ENCODE data around the gene ASPG. TPM values are rescaled to one million over a fixed set of nuclear protein-coding genes. Genes with fewer than 3 reads are reported as not detected.

The ASPG gene
- total RNA-seq, 2 experiments from 2014 or later = not detected

DNA sequence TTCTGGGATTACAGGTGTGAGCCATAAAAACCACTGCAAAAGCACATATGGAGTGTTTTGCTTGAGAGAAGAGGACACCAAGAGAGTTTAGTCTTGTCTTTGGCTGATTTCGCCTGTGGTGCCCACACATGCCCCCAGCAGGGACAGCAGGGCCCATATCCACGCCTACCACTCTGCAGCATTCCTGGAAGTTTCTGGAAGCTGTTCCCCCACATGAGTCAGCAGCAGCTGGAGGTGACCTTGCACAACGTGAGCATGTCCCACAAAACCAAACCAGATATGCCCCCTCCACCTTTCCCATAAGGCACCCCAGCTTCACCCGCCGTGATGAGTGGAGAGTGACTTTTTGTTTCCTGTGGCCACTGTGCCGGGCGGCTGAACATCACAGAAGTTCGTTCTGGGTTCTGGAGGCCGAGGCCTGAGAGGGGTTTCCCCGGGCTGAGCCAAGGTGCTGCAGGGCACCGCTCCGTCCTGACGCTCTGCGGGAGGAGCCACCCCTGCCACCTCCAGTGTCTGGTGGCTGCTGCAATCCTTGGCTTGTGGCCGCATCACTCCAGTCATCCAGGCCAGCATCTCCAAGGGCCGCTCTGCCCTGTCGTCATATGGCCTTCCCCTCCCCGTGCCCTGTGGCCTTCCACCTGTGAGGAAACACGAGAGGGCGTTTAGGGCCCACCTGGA is 4.7 kb downstream of the ASPG start:
- Mint-ChIP-seq H3K27ac (no peak overlapping the region), H3K27me3 (peaks cover 7% of the 10 kb centered on the region), H3K4me3 (no peak overlapping the region), H3K36me3 (ENCODE audit: low read depth) (no peaks in the 10 kb centered on the region), H3K9me3 (no peaks in the 10 kb centered on the region), H3K4me1 (ENCODE audit: low read depth) (peaks cover 3% of the 10 kb centered on the region)
- TF ChIP-seq, protein P1, sequence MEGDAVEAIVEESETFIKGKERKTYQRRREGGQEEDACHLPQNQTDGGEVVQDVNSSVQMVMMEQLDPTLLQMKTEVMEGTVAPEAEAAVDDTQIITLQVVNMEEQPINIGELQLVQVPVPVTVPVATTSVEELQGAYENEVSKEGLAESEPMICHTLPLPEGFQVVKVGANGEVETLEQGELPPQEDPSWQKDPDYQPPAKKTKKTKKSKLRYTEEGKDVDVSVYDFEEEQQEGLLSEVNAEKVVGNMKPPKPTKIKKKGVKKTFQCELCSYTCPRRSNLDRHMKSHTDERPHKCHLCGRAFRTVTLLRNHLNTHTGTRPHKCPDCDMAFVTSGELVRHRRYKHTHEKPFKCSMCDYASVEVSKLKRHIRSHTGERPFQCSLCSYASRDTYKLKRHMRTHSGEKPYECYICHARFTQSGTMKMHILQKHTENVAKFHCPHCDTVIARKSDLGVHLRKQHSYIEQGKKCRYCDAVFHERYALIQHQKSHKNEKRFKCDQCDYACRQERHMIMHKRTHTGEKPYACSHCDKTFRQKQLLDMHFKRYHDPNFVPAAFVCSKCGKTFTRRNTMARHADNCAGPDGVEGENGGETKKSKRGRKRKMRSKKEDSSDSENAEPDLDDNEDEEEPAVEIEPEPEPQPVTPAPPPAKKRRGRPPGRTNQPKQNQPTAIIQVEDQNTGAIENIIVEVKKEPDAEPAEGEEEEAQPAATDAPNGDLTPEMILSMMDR (IDR thresholded peaks at IDR 0.05) = no peak
- DNase-seq (no peak), ATAC-seq (no peak)
- ChIA-PET CTCF (interaction anchor here (0.6 kb wide), 1 partner anchor 121 kb away, joined by 3 read pairs; no protein-coding TSS in a partner anchor), POLR2A (no interaction called here)
- intact Hi-C loops (cut with micrococcal nuclease) = no loop called here

DNA sequence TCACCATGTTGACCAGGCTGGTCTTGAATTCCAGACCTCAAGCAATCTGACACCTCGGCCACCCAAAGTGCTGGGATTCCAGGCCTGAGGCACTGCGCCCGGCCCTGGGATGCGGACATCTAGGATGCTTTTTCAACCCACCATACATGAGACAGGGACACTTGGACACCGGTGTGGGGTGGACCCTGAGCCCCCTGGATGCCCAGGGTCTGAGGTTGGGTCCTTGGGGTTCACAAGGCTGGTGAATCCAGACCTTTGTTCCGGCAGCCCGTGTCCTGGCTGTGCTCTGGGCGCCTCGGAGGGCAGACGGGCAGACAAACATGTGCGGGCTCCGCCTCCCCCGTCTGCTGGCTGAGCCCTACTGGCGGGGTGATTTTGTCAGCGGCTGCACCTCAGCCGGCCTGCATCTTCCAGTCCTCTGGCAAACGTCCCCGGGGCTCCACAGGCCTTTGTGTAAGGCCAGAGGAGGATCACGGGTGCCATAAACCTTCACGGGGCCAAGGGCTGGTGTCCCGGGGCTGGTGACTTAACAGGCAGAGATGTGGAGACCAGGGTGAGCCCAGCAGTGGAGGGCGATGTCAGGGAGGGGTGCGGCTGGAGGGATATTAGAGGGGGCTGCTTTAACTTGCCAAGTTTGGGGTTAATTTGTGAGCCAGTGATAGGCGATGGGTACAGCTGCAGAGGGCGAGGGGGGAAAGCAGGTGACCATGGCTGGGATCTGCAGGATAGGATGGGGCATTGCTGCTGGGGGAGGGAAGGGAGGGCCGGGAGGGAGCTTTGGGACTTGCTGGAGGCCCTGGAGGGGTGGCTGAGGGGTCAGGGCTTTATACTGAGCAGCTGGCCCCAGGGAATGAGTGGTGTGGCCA is 5.8 kb downstream of the ASPG start:
- Mint-ChIP-seq H3K9me3 (no peaks in the 10 kb centered on the region), H3K4me1 (ENCODE audit: low read depth) (peaks cover 3% of the 10 kb centered on the region), H3K36me3 (ENCODE audit: low read depth) (no peaks in the 10 kb centered on the region), H3K4me3 (no peak overlapping the region), H3K27me3 (peaks cover 6% of the 10 kb centered on the region), H3K27ac (no peak overlapping the region)
- ATAC-seq = no peak
- intact Hi-C loops (cut with micrococcal nuclease) = no loop called here
- DNase-seq = no peak
- TF ChIP-seq, protein P1 (IDR thresholded peaks at IDR 0.05) = no peak
- ChIA-PET CTCF (no interaction called here), POLR2A (no interaction called here)

DNA sequence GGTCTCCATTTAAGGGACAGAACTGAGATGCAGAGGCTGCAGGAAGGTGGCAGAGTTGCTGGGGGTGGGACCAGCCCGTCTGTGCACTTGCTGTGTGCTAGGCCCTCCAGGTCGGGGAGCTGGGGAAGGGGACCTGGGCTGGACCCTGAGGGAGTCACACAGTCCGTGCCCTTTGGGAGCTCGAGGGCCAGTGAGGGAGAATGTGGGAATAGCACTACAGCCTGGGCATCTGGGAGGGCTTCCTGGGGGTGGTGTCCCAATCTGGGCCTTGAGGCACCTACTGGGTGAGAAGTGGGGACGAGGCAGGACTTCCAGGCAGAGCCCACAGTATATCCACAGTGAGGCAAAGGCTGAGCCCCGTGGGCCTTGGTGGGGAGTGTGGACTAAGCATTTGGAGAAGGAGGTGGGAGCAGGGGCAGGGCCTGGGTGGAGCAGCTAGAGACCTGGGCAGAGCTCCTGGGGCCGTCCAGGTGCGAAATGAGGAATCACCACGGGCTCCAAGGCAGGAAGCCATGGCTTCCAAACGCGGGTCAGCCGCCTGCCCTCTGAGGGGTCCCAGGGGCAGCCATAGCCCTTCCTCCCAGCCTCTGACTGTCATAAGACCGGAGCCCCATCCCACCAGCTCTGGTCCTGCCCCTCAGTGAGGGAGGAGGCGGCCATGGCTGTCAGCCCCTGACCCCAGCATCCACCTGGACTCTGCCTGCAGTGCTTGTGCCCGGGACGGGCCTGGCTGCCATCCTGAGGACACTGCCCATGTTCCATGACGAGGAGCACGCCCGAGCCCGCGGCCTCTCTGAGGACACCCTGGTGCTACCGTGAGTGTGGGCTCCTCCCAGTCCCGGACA is 6.6 kb downstream of the ASPG start:
- no peak overlapping the region for H3K27ac Mint-ChIP-seq

DNA sequence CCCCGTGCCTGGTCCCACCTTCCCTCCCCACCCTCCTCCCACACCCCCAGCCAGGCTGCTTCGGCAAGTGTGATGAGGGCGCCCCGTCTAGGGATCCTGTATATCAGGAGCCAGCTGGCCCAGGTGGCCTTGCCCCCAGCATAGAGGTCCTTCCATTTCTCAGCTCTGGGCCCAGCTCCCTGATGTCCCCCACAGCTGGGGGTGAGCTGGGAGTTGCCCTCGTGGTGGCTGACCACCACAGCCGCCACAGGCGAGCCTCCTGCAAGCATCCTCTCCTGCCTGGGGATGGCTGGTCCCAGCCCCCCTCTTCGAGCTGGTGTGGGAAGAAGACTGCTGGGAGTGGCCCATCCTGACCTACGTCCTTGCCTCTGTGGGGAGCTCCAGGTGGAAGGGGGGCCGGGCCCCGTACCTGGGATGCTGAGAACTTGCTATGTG is 7.4 kb downstream of the ASPG start:
- intact Hi-C loops (cut with micrococcal nuclease) = no loop called here
- no peak for DNase-seq
- Mint-ChIP-seq H3K9me3 (no peaks in the 10 kb centered on the region), H3K27me3 (no peaks in the 10 kb centered on the region), H3K27ac (no peak overlapping the region), H3K36me3 (ENCODE audit: low read depth) (no peaks in the 10 kb centered on the region), H3K4me3 (no peak overlapping the region), H3K4me1 (ENCODE audit: low read depth) (peaks cover 3% of the 10 kb centered on the region)
- POLR2A ChIA-PET = no interaction called here
- CTCF ChIA-PET = interaction anchor here (0.9 to 2.3 kb wide), 4 partner anchors 8 to 547 kb away, joined by 3 to 7 read pairs (median 3); no protein-coding TSS in a partner anchor
- no peak for ATAC-seq
- TF ChIP-seq, protein P1 (IDR thresholded peaks at IDR 0.05) = no peak

More for the DNA sequence above, 6.6 kb downstream of the ASPG start:
- TF ChIP-seq, protein P1 (IDR thresholded peaks at IDR 0.05) = no peak
- Mint-ChIP-seq H3K9me3 (no peaks in the 10 kb centered on the region), H3K4me1 (ENCODE audit: low read depth) (peaks cover 3% of the 10 kb centered on the region), H3K27me3 (peaks cover 2% of the 10 kb centered on the region), H3K4me3 (no peak overlapping the region), H3K36me3 (ENCODE audit: low read depth) (no peaks in the 10 kb centered on the region)
- intact Hi-C loops (cut with micrococcal nuclease) = no loop called here
- DNase-seq (no peak), ATAC-seq (no peak)
- POLR2A ChIA-PET = no interaction called here
- CTCF ChIA-PET = interaction anchor here (0.9 to 1.2 kb wide), 2 partner anchors 15 to 548 kb away, joined by 3 read pairs; no protein-coding TSS in a partner anchor
